ENCODE measurements around the gene EXOSC10. TPM values are rescaled to one million over a fixed set of nuclear protein-coding genes. Genes with fewer than 3 reads are reported as not detected.

Gene EXOSC10
- polyA plus RNA-seq, 1 experiment: 65.9 TPM

- Histone ChIP-seq H3K4me3 (ENCODE audit: low read depth, low read length) (no peak overlapping the region), H3K27me3 (ENCODE audit: control insufficient read depth, insufficient read depth, low read length) (peaks cover 3% of the 10 kb centered on the region), H3K9me3 (ENCODE audit: control insufficient read depth, insufficient read depth, low read length) (peaks cover 2% of the 10 kb centered on the region; the same call in 1 of the 2 replicates), H3K27ac (ENCODE audit: low read depth, low read length) (no peak overlapping the region)
- ChIA-PET CTCF (interaction anchor here (0.6 to 7.5 kb wide), 2 partner anchors 8 kb away, joined by 3 to 84 read pairs; no protein-coding TSS in a partner anchor), POLR2A (no interaction called here)
- no peak for TF ChIP-seq CTCF (IDR thresholded peaks at IDR 0.05; ENCODE audit: low read depth, low read length)
- DNase-seq (ENCODE audit: low read depth, low spot score): no peak
These were observed 54.7 kb downstream of the EXOSC10 start for GRCh38 chr1:11044849-11045427.

- no peak for TF ChIP-seq CTCF (IDR thresholded peaks at IDR 0.05; ENCODE audit: low read depth, low read length)
- ChIA-PET CTCF (interaction anchor here (0.6 to 1.3 kb wide), 2 partner anchors 8 to 597 kb away, joined by 3 read pairs; no protein-coding TSS in a partner anchor), POLR2A (no interaction called here)
- Histone ChIP-seq H3K4me3 (ENCODE audit: low read depth, low read length) (no peak overlapping the region), H3K27me3 (ENCODE audit: control insufficient read depth, insufficient read depth, low read length) (peaks cover 3% of the 10 kb centered on the region), H3K27ac (ENCODE audit: low read depth, low read length) (no peak overlapping the region), H3K9me3 (ENCODE audit: control insufficient read depth, insufficient read depth, low read length) (peaks cover 2% of the 10 kb centered on the region; the same call in 1 of the 2 replicates)
- no peak for DNase-seq (ENCODE audit: low read depth, low spot score)
These were observed 55.4 kb downstream of the EXOSC10 start for GRCh38 chr1:11044086-11044848.

GRCh38 chr1:11042995-11043874 is 56.4 kb downstream of the EXOSC10 start:
- no peak overlapping the region for H3K27ac ChIP-seq (ENCODE audit: low read depth, low read length)
- H3K4me3 ChIP-seq (ENCODE audit: low read depth, low read length): no peak overlapping the region
- ChIA-PET CTCF (interaction anchor here (1.3 kb wide), 1 partner anchor 598 kb away, joined by 3 read pairs; no protein-coding TSS in a partner anchor), POLR2A (interaction anchor here (0.6 kb wide), 1 partner anchor 8 kb away, joined by 4 read pairs; no protein-coding TSS in a partner anchor)
- peaks cover 2% of the 10 kb centered on the region; the same call in 1 of the 2 replicates for H3K9me3 ChIP-seq (ENCODE audit: control insufficient read depth, insufficient read depth, low read length)
- no peak for DNase-seq (ENCODE audit: low read depth, low spot score)
- TF ChIP-seq CTCF (IDR thresholded peaks at IDR 0.05; ENCODE audit: low read depth, low read length): no peak
- peaks cover 8% of the 10 kb centered on the region for H3K27me3 ChIP-seq (ENCODE audit: control insufficient read depth, insufficient read depth, low read length)

GRCh38 chr1:11042065-11042464 is 57.6 kb downstream of the EXOSC10 start:
- POLR2A ChIA-PET: no interaction called here
- no peak overlapping the region for H3K27ac ChIP-seq (ENCODE audit: low read depth, low read length)
- DNase-seq (ENCODE audit: low read depth, low spot score): no peak
- TF ChIP-seq CTCF (IDR thresholded peaks at IDR 0.05; ENCODE audit: low read depth, low read length): no peak
- peaks cover 8% of the 10 kb centered on the region for H3K27me3 ChIP-seq (ENCODE audit: control insufficient read depth, insufficient read depth, low read length)
- CTCF ChIA-PET: no interaction called here
- no peak overlapping the region for H3K4me3 ChIP-seq (ENCODE audit: low read depth, low read length)
- H3K9me3 ChIP-seq (ENCODE audit: control insufficient read depth, insufficient read depth, low read length): peaks cover 2% of the 10 kb centered on the region; the same call in 1 of the 2 replicates
